Right lobe of liver (tissue), 4 donors: ENCODE data around the gene GMDS.

Experiments used
- CTCF ChIP-seq, 4 donors: fragments of 200-600 bp in 3 of 4; fragments of 450-650 bp in 1 of 4; IDR thresholded peaks; one replicate each; pipeline versions ENCODE4 v1.5.1 to v1.8.0; 2016 to 2022; ENCODE audit warnings: antibody characterized with exemption in 4 of 4, mild to moderate bottlenecking in 2 of 4
- POLR2A ChIP-seq: fragments of 450-650 bp; IDR thresholded peaks from one replicate; pipeline ENCODE4 v1.6.1; 2017; ENCODE audit warnings: antibody characterized with exemption, mild to moderate bottlenecking
- donor health status: DM: no; HTN: no; CAD: no.
- donor health status: DM: no; HTN: no; CAD: no.
- donor health status: DM: no; HTN: yes; CAD: no.

GRCh38 chr6:1643111-1643510, 602.3 kb downstream of the GMDS start:
- TF ChIP-seq CTCF (IDR thresholded peaks at IDR 0.05) (no peak), POLR2A (no peak)
